ENCODE results near the gene SMCHD1.
"Not testable (repeated sequence)": the region's sequence is repeated elsewhere in the genome, so short reads cannot be mapped to it uniquely, and the experiment has no call there.

Gene SMCHD1

GRCh38 chr18:2852460-2852859 lies 196.9 kb downstream of the SMCHD1 start:
- ATAC-seq, DNase-seq: not testable (repeated sequence)

DNA sequence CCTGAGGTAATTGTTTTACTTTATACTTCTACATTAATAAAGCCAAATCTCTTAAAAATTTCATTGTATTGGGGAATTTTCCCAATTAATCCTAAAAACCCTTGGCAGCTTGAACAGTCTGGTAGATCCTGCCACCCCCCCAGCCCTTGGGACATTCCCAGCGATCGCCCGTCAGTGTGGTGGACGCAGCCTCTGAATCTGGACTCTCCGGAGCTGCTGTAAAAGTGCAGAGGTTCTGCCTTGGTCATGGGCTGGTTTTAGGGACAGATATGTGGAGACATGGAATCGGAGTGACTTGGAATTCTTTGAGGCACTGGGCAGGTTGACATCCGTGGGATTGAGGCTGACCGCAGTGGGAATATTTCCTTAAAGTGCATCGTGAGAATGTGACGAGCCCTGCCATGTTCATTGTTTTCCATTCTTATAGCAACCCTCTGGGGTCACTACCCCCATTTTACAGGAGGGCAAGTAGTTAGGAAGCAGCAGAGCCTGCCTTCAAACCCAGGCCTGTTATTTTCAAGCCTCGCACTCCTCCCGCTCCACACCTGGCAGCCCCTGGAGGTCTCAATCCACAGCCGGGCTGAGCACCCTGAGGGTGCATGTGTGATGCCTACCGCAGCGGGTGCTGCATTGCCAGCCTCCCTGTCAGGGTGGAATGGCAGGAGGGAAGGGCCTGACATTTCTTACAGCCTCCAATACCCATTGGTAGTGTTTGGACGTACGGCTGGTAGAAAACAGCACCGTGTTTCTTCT lies 197.8 kb downstream of the SMCHD1 start:
- no peak for DNase-seq
- ATAC-seq: no peak

DNA sequence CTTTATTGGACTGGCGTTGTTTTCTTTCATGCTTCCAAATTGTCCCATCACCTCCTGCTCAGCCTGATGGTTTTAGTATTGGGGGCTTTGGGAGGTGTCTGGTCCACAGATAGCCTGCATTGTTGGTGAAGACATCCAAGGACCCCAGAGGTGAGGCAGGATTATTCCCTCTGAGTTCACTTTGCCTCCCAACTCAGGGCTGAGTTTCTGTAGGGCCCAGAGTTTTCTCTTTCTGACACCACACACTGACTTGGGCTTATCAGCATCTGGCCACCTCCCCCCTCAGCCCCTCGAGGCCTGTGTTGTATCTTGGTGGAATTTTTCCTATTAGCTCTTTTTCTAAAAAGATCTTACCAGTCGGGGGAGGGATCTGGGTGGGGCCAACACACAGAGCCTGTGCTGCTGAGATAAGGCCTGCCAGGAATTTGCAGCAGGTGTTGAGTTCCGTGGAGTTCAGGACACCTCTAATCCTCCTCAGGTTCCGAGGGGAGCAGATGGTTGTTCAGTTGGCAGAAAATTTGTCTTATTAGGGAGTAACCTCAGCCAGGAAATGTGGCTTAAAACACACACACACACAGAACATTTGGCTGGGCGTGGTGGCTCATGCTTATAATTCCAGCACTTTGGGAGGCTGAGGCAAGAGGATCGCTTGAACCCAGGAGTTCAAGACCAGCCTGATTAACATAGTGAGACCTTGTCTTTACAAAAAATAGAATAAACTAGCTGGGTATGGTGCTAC lies 198.6 kb downstream of the SMCHD1 start:
- DNase-seq (no peak), ATAC-seq (no peak)
